ENCODE measurements around the gene PDZD7.
"Not testable (repeated sequence)": the region's sequence is repeated elsewhere in the genome, so short reads cannot be mapped to it uniquely, and the experiment has no call there.

The PDZD7 gene

GRCh38 chr10:101038484-101038883, 7.6 kb upstream of the PDZD7 start:
- no peak for FAIRE-seq

DNA sequence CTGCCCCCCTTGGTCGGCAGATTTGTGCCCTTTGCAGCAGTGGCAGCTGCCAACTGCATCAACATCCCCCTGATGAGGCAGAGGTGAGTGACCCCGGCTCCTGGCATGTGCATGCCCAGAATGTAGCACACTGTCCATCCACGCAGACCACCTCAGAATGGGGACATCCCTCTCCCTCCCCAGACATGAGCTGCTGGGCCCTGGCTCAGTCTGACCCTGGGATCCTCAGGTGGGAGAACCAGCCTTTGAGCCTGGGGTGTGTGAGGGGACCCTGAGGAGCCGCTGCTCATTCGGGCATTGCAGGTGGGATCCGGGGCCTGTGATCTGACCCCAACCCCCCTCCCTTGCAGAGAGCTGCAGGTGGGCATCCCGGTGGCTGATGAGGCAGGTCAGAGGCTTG, 5.8 kb upstream of the PDZD7 start:
- FAIRE-seq = no peak

DNA sequence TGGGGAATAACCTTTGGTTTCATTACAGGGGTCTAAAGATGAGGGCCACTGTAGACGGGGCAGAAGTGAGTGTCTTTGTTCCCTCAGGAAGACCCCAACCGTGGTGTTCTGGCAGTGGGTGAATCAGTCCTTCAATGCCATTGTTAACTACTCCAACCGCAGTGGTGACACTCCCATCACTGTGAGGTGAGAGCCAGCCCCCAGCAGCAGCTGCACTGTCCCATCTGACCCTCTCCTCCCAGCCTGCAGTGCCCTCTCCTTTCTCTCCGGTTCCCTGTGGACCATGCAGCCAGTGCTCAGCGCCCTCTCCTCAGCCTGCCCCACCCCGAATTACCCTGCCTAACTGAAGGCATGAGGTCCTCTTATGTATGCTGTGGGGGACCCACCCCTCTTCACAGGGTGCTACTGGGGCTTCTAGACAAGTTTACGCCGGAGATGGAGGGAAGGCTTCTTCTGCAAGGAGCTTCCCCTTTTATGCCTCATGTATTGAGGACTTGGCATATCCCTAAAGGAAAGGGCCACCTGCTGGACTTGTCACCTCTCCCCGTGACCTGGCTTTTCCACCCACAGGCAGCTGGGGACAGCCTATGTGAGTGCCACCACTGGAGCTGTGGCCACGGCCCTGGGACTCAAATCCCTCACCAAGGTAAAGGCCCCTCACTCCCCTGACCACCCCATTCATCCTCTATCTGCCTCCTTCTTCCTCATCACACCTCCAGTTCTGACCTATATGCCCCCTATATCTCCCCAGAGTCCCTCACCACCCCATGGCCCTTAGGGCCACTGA, 5.2 kb upstream of the PDZD7 start:
- no peak for FAIRE-seq

- FAIRE-seq = no peak
These were observed 4.4 kb upstream of the PDZD7 start for GRCh38 chr10:101035314-101035713.

DNA sequence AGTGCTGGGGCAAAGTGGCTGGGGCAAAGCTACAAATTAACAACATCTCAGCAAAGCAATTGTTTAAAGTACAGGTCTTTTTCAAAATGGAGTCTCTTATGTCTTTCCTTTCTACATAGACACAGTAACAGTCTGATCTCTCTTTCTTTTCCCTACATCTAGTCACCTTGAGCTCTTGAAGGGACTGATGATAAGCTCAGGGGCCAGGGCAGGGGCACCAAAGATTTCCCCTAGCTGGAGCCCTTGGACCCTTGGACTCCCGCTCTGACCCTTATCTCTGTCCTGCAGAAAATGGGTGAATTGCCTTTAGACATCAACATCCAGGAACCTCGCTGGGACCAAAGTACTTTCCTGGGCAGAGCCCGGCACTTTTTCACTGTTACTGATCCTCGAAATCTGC, 3.5 kb upstream of the PDZD7 start:
- not testable (repeated sequence) for FAIRE-seq

- no peak for FAIRE-seq
These were observed 2.3 kb upstream of the PDZD7 start for GRCh38 chr10:101033276-101033675.

GRCh38 chr10:101032637-101033224, 1.8 kb upstream of the PDZD7 start:
- no peak for FAIRE-seq

GRCh38 chr10:101031796-101032636, 1.1 kb upstream of the PDZD7 start:
- FAIRE-seq = no peak

GRCh38 chr10:101030496-101031127, 317 bp downstream of the PDZD7 start:
- no peak for FAIRE-seq

DNA sequence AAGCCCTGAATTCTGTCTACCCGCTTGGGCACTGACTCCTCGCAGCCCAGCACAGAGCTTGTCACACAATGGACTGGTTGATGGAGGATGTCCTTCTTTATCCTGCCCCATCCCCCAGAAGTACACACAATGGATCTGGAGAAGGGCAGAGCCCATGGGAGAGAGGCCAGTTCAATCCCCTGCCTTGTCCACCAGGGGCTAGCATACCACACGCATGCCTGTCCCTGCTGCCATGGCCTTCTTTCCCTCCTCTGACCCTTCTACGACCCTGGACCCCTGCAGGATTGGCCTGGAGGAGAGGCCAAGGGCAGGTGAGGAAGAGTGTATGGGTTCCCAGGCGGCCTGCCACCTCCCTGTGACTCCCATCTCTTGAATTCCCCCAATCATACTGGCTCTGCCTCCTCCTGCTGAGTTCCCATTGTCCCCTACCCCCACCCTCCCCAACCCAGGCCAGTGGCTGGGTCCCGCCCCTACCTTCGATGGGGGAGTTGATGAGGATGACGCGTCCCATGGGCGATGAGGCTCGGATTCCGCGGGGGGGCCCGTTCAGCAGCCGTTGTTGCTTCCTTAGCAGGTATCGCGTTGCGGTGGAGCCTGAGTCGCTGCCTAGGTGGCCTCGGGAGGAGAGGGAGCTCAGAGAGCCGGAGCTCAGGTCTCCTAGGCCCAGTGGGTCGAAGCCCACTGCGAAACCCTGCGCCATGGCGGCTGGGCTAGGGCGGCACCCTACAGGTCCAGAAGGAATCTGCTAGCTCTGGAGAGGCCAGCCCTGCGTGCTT, 1.2 kb downstream of the PDZD7 start:
- FAIRE-seq = no peak

GRCh38 chr10:101028446-101029337, 2.2 kb downstream of the PDZD7 start:
- no peak for FAIRE-seq

- no peak for FAIRE-seq
These were observed 3.7 kb downstream of the PDZD7 start for GRCh38 chr10:101027106-101027720.

DNA sequence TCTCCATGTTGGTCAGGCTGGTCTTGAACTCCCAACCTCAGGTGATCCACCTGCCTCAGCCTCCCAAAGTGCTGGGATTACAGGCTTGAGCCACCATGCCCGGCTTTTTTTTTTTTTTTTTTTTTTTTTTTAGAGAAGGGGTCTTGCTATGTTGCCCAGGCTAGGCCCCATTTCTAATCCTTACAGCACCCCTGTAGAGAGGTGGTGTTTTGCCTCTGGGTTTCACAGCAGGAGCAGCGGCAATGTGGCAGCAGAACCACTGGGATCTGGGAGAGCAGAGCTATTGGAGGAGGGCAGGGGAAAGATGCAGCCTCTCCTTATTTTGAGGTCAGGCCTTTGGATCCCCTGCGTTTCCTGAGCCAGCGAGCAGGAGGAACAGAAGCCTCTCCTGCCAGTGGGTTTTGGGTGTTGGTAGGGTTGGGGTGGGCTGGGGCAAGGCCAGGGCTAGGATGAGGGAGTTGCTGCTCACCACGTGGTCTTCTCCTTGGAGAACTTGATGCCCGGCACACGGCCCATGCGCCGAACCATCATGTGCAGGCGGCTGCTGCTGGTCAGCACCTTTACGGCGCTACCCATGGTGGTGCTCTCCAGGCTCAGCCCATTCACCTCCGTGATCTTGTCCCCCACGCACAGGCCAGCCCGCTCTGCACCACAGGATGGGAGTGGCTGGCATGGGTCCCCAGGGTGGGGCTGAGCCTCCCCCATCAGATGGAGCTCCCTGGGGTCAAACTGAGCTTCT, 7.8 kb downstream of the PDZD7 start:
- FAIRE-seq = no peak

DNA sequence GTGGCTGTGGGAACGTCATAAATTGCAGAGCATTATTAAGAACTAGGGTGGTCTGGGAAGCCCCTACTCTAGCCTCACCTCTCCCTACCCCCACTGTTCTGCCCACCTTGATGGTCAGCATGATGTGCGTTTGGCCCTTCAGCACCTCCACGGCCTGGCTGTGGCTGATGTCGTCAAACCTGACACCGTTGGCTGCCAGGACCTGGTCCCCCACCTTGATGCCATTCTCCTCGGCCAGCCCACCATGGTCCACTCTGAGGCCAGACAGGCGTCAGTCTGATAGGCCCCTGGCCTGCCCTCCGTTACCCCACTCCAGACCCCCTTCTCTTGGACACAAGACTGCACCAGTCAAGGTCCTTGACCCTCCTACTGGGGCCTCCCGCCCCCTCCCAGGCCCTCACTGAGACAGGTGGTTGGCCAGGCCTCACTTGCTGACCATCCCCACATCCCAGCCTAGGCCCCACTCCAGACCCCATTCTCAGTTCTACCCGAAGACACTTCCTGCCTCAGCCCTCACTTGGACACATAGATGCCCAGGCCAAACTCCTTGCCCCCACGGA, 9.2 kb downstream of the PDZD7 start:
- FAIRE-seq = no peak

DNA sequence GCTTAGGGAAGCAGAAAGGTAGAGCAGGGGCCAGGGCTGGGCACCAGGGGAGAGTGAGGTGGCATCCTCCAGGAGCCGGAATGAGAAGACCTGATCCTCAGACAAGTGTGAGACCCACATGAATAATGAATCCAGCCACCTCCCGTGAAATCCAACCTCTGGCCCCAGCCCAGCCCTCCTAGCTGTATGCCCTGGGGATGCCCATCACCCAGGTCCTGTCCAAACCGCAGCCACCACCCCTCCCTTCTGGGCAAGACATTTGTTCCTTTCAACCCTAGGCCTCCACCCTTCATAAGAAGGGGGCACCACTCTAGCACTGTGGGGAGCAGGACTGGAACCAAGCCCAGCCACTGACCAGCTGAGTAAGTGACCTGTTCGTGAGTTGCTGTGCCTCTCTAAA, 9.7 kb downstream of the PDZD7 start:
- no peak for FAIRE-seq

GRCh38 chr10:101020427-101021075, 10.4 kb downstream of the PDZD7 start:
- no peak for FAIRE-seq

GRCh38 chr10:101019440-101019703, 11.6 kb downstream of the PDZD7 start:
- FAIRE-seq = no peak

- no peak for FAIRE-seq
These were observed 12.1 kb downstream of the PDZD7 start for GRCh38 chr10:101018600-101019439.
